ENCODE measurements around the gene MCM7. TPM values are rescaled to one million over a fixed set of nuclear protein-coding genes. Genes with fewer than 3 reads are reported as not detected.

Gene MCM7
- polyA plus RNA-seq (23.7 to 60.0 TPM (median 46.8 TPM) in 3 replicates), polyA minus RNA-seq (18.2 to 75.4 TPM (median 68.1 TPM) in 3 replicates)
- polyA plus RNA-seq (2011; ENCODE audit: low read depth) = 20.1 TPM
- 15.8 and 21.2 TPM in 2 replicates for polyA plus RNA-seq (2011; cell fraction: cytosol; rRNA removed)
- polyA plus RNA-seq (2011; cell fraction: nucleus; rRNA removed) = 40.4 and 49.6 TPM in 2 replicates
- polyA plus RNA-seq (2012; ENCODE audit: low replicate concordance) = 24.5 and 67.9 TPM in 2 replicates
- polyA minus RNA-seq (2011; cell fraction: cytosol; rRNA and poly(A)+ RNA removed) = 38.2 TPM
- 15.4 and 18.4 TPM in 2 replicates for polyA minus RNA-seq (2011; cell fraction: nucleus; rRNA and poly(A)+ RNA removed)

DNA sequence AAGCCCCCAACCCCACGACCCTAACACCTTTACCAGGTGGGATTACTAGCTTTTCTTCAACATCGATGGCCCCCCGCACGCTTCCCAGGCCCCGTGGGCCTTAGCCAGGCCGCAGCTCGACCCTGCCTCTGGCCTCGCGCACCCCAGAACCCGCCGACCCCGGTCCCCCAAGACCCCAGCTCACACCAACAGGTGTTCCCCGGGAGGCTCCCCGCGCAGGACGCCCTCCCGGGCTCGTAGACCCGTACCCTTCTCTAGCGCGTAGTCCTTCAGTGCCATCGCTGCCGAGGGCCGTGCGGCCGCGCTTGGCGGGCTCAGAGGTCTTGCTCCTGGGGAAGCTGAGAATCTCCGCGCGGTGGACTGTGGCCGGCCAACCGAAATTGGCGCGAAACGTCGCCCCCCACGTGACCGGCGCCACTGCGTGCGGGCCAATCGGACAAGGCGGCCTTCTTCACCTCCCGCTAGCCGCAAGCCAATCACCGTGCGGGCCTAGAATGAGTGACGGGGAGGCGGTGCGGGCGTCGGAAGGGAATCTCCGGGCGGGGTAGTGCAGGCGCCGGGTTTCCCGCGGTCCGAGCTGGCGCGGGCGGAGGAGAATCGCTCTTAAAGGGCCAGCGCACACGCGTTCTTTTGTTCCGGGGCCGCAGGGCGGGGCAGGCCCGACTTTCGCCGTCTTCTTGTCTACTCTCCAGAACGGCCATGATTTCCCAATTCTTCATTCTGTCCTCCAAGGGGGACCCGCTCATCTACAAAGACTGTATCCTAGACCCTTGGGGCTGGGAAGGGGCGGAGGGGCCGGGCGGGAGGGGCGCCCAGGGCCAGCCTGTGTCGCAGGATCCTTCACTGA lies at the start of gene MCM7, which contains the start of gene AP4M1:
MCM7 (minus strand) TSS at position 382 of the 847 bp plus-strand sequence; CDS start at position 279, 103 bp downstream.
AP4M1 (plus strand) TSS at position 628 of the 847 bp plus-strand sequence; CDS start at position 700, 72 bp downstream.
- H3K27me3 ChIP-seq (ENCODE audit: control insufficient read depth, extremely low read depth, insufficient read depth, low read length) = no peaks in the 10 kb centered on the region
- no peaks in the 10 kb centered on the region for H3K9me3 ChIP-seq (ENCODE audit: control insufficient read depth, low read depth, low read length)
- H3K4me1 ChIP-seq (ENCODE audit: control insufficient read depth, extremely low read depth, insufficient read depth, low read length) = peaks cover 10% of the 10 kb centered on the region
- peak within 1 kb of the TSS; percentile 87 for H3K27ac ChIP-seq (ENCODE audit: control insufficient read depth, insufficient read depth, low read length)
- peaks cover 36% of the 10 kb centered on the region for H3K79me2 ChIP-seq (ENCODE audit: control insufficient read depth, insufficient read depth, low read length)
- TF ChIP-seq, protein P1, sequence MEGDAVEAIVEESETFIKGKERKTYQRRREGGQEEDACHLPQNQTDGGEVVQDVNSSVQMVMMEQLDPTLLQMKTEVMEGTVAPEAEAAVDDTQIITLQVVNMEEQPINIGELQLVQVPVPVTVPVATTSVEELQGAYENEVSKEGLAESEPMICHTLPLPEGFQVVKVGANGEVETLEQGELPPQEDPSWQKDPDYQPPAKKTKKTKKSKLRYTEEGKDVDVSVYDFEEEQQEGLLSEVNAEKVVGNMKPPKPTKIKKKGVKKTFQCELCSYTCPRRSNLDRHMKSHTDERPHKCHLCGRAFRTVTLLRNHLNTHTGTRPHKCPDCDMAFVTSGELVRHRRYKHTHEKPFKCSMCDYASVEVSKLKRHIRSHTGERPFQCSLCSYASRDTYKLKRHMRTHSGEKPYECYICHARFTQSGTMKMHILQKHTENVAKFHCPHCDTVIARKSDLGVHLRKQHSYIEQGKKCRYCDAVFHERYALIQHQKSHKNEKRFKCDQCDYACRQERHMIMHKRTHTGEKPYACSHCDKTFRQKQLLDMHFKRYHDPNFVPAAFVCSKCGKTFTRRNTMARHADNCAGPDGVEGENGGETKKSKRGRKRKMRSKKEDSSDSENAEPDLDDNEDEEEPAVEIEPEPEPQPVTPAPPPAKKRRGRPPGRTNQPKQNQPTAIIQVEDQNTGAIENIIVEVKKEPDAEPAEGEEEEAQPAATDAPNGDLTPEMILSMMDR (optimal IDR thresholded peaks at IDR 0.05 in 1 of 3, IDR thresholded peaks at IDR 0.05 in 1 of 3, conservative IDR thresholded peaks at IDR 0.05 in 1 of 3; ENCODE audit: extremely low read depth in 1 of 3, insufficient read depth in 2 of 3, low read length in 3 of 3) = no peak
- no peak for TF ChIP-seq EZH2 (IDR thresholded peaks at IDR 0.05; ENCODE audit: low read length)
- H3K4me3 ChIP-seq (ENCODE audit: control insufficient read depth in 2 of 3, extremely low read depth in 1 of 3, insufficient read depth in 2 of 3, low read depth in 1 of 3, low read length in 3 of 3) = peak within 1 kb of the TSS; percentile 70 to 78 (median 75)
- peaks cover 29 to 49% of the 10 kb centered on the region in 2 experiments for H3K36me3 ChIP-seq (ENCODE audit: control insufficient read depth in 2 of 2, extremely low read depth in 1 of 2, insufficient read depth in 2 of 2, low read length in 2 of 2)
- H3K9ac ChIP-seq (ENCODE audit: control insufficient read depth, extremely low read depth, insufficient read depth, low read length) = peak within 1 kb of the TSS; percentile 90
- dilution Hi-C loops (cut with MboI; ENCODE audit: extremely low pct_ligation_motif_present, low sequenced_read_pairs) = no loop called here
- H2AFZ ChIP-seq (ENCODE audit: control insufficient read depth, low read length) = peak within 1 kb of the TSS; percentile 72
- H3K9me1 ChIP-seq (ENCODE audit: control insufficient read depth, extremely low read depth, insufficient read depth, low read length) = no peaks in the 10 kb centered on the region
- H4K20me1 ChIP-seq (ENCODE audit: control insufficient read depth, extremely low read depth, insufficient read depth, low read length) = peaks cover 6% of the 10 kb centered on the region
- peak; percentile 88 for DNase-seq (ENCODE audit: low read depth, low spot score)
- H3K4me2 ChIP-seq (ENCODE audit: control insufficient read depth, extremely low read depth, insufficient read depth, low read depth, low read length) = peak within 1 kb of the TSS; percentile 76
- no peak for FAIRE-seq

DNA sequence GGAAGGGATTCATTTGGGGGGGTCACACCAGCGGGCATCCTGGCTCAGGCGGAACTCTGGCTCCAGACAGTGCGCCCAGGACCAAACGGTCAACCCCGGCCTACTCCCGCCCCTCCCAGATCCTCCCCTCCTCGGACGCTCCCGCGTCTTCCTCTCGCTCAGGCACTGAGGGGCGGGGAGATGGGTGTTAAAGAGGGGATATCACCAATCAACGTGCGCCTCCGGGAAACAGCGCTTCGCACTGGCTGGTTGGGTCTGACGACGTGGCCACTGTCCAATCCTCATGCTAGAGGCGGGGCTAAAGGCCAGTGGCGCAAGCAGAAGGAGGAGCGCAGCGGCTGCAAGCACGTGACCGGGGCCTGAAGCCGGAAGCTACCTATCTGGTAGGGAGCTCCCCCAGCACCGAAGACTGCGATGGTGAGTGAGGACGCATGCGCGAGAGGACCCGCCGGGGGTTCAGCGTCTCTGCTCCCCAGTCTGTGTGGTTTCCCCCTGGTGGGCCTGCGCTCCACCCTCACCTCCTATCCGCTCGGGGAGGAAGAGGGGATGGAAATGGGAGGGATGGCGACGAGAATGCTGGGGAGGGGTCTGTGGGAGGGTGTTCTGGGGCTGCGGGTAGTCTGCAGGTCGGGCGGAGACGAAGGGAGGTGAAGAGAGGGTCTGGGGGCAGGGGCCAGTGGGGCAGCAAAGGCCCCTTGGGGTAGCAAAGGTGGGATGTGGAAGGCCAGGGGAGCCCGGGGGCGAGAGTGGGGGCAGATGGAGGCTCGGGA lies 47.5 kb upstream of the MCM7 start, which contains the start of gene LAMTOR4:
LAMTOR4 (plus strand) TSS at position 360 of the 770 bp plus-strand sequence; CDS start at position 415, 55 bp downstream.
- peak; percentile 99 for DNase-seq (ENCODE audit: low read depth, low spot score)

More for the DNA sequence above, 47.5 kb upstream of the MCM7 start, which contains the start of gene LAMTOR4:
- peaks cover 0 to 1% of the 10 kb centered on the region in 2 experiments for H3K36me3 ChIP-seq (ENCODE audit: control insufficient read depth in 2 of 2, extremely low read depth in 1 of 2, insufficient read depth in 2 of 2, low read length in 2 of 2)
- H3K4me2 ChIP-seq (ENCODE audit: control insufficient read depth, extremely low read depth, insufficient read depth, low read depth, low read length) = peak within 1 kb of the TSS; percentile 98
- H3K9me1 ChIP-seq (ENCODE audit: control insufficient read depth, extremely low read depth, insufficient read depth, low read length) = no peaks in the 10 kb centered on the region
- no peaks in the 10 kb centered on the region for H3K9me3 ChIP-seq (ENCODE audit: control insufficient read depth, low read depth, low read length)
- H3K79me2 ChIP-seq (ENCODE audit: control insufficient read depth, insufficient read depth, low read length) = peaks cover 16% of the 10 kb centered on the region
- peak within 1 kb of the TSS; percentile 75 to 92 (median 85) for H3K4me3 ChIP-seq (ENCODE audit: control insufficient read depth in 2 of 3, extremely low read depth in 1 of 3, insufficient read depth in 2 of 3, low read depth in 1 of 3, low read length in 3 of 3)
- dilution Hi-C loops (cut with MboI; ENCODE audit: extremely low pct_ligation_motif_present, low sequenced_read_pairs) = no loop called here
- peak within 1 kb of the TSS; percentile 78 for H3K9ac ChIP-seq (ENCODE audit: control insufficient read depth, extremely low read depth, insufficient read depth, low read length)
- H4K20me1 ChIP-seq (ENCODE audit: control insufficient read depth, extremely low read depth, insufficient read depth, low read length) = peaks cover 2% of the 10 kb centered on the region
- peaks cover 18% of the 10 kb centered on the region for H3K4me1 ChIP-seq (ENCODE audit: control insufficient read depth, extremely low read depth, insufficient read depth, low read length)
- peak within 1 kb of the TSS; percentile 84 for H2AFZ ChIP-seq (ENCODE audit: control insufficient read depth, low read length)
- H3K27ac ChIP-seq (ENCODE audit: control insufficient read depth, insufficient read depth, low read length) = peak within 1 kb of the TSS; percentile 63
- peak; percentile 70 for FAIRE-seq
- TF ChIP-seq EZH2 (IDR thresholded peaks at IDR 0.05; ENCODE audit: low read length) = no peak
- TF ChIP-seq, protein P1 (optimal IDR thresholded peaks at IDR 0.05 in 1 of 3, IDR thresholded peaks at IDR 0.05 in 1 of 3, conservative IDR thresholded peaks at IDR 0.05 in 1 of 3; ENCODE audit: extremely low read depth in 1 of 3, insufficient read depth in 2 of 3, low read length in 3 of 3) = no peak
- no peaks in the 10 kb centered on the region for H3K27me3 ChIP-seq (ENCODE audit: control insufficient read depth, extremely low read depth, insufficient read depth, low read length)

Data from keratinocyte (primary cell).